ENCODE results near the gene DEPDC1B. TPM values are rescaled to one million over a fixed set of nuclear protein-coding genes. Genes with fewer than 3 reads are reported as not detected.

DEPDC1B gene, protein sequence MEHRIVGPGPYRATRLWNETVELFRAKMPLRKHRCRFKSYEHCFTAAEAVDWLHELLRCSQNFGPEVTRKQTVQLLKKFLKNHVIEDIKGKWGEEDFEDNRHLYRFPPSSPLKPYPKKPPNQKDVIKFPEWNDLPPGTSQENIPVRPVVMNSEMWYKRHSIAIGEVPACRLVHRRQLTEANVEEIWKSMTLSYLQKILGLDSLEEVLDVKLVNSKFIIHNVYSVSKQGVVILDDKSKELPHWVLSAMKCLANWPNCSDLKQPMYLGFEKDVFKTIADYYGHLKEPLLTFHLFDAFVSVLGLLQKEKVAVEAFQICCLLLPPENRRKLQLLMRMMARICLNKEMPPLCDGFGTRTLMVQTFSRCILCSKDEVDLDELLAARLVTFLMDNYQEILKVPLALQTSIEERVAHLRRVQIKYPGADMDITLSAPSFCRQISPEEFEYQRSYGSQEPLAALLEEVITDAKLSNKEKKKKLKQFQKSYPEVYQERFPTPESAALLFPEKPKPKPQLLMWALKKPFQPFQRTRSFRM
- total RNA-seq = under 1 TPM; 0.39 to 0.60 TPM
- 0.72 TPM for polyA plus RNA-seq (2013, experiment 1 of 2)
- polyA plus RNA-seq (2013, experiment 2 of 2) = 1.4 TPM
- total RNA-seq = 0 to 56.1 (median 0.74) reads per million in 172 experiments

DNA sequence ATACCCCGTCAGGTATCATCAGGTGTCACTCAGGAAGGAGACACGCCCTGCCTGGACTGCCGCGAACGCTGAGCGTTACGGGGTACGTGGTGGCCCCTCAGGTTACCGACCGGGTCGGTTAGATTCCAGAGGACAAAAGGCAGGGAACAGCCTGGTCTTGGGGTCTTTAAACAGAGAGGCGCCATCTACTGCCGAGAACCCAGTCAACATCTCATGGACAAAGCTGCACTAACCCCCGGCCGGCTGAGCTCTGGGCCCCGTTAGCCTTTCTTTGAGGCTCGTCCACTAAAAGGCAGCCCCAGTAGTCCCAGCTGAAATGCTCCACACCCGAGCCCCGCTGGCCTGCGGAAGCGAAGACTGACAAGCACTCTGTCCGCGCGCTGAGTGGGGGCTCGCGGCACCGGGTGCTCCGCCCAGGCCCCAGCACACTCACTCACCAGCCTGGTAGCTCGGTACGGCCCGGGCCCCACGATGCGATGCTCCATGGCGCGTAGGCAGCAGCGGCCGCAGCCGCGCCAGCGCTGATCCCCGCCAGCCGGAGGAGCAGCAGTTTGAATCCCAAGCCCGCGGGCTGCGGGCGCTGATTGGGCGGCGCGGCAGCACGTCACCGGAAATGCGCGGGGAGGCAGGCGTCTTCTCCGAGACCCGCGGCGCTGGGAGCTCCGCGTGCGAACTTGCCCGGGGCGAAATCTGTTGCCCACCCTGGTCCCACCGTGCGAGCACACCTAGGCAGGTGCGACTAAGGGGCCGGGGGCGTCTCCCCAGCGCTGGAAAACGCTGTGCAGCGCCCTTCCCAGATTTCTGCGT is at the start of gene DEPDC1B:
Gene DEPDC1B (minus strand): TSS at position 558 of the 807 bp plus-strand sequence. CDS start 73 bp downstream, at position 485.
- no peaks in the 10 kb centered on the region for H3K9me3 Mint-ChIP-seq
- H3K36me3 Mint-ChIP-seq (ENCODE audit: low read depth) = no peaks in the 10 kb centered on the region
- no peaks in the 10 kb centered on the region for H3K9me3 ChIP-seq (ENCODE audit: control insufficient read depth in 1 of 2, insufficient read depth in 1 of 2, low read length in 2 of 2)
- H3K27me3 ChIP-seq (ENCODE audit: control insufficient read depth in 1 of 2, insufficient read depth in 2 of 2, low read length in 2 of 2) = no peaks in the 10 kb centered on the region
- peak within 1 kb of the TSS; percentile 95 for H3K4me3 ChIP-seq (ENCODE audit: low read length)
- peak within 1 kb of the TSS; percentile 45 for H3K27ac Mint-ChIP-seq
- H3K4me1 ChIP-seq (ENCODE audit: insufficient read depth, low read length) = peaks cover 24% of the 10 kb centered on the region
- TF ChIP-seq, protein P1, sequence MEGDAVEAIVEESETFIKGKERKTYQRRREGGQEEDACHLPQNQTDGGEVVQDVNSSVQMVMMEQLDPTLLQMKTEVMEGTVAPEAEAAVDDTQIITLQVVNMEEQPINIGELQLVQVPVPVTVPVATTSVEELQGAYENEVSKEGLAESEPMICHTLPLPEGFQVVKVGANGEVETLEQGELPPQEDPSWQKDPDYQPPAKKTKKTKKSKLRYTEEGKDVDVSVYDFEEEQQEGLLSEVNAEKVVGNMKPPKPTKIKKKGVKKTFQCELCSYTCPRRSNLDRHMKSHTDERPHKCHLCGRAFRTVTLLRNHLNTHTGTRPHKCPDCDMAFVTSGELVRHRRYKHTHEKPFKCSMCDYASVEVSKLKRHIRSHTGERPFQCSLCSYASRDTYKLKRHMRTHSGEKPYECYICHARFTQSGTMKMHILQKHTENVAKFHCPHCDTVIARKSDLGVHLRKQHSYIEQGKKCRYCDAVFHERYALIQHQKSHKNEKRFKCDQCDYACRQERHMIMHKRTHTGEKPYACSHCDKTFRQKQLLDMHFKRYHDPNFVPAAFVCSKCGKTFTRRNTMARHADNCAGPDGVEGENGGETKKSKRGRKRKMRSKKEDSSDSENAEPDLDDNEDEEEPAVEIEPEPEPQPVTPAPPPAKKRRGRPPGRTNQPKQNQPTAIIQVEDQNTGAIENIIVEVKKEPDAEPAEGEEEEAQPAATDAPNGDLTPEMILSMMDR (IDR thresholded peaks at IDR 0.05) = no peak
- peak; percentile 57 to 91 (median 76) for DNase-seq
- intact Hi-C loops (cut with DNase I, micrococcal nuclease) = loop anchor here in 1 of 2 experiments (5.0 to 10.0 kb wide), 4 partner anchors 247 to 705 kb away; partner anchors contain the start of genes ERCC8, NDUFAF2, SMIM15 and ZSWIM6
- peak; percentile 89 for ATAC-seq (ENCODE audit: poor library complexity)
- H3K4me3 Mint-ChIP-seq = peak within 1 kb of the TSS; percentile 96
- ChIA-PET CTCF (interaction anchor here (0.8 kb wide), 1 partner anchor 55 kb away, joined by 3 read pairs; no protein-coding TSS in a partner anchor), POLR2A (interaction anchor here (1.0 kb wide), 1 partner anchor 8 kb away, joined by 3 read pairs; no protein-coding TSS in a partner anchor)
- peaks cover 22% of the 10 kb centered on the region for H3K4me1 Mint-ChIP-seq (ENCODE audit: low read depth)
- peak within 1 kb of the TSS in 1 of 2 donors; percentile 36 for H3K27ac ChIP-seq (ENCODE audit: low read depth in 1 of 2, low read length in 2 of 2)
- no peaks in the 10 kb centered on the region for H3K36me3 ChIP-seq (ENCODE audit: insufficient read depth, low read length)
- H3K27me3 Mint-ChIP-seq = no peaks in the 10 kb centered on the region

DNA sequence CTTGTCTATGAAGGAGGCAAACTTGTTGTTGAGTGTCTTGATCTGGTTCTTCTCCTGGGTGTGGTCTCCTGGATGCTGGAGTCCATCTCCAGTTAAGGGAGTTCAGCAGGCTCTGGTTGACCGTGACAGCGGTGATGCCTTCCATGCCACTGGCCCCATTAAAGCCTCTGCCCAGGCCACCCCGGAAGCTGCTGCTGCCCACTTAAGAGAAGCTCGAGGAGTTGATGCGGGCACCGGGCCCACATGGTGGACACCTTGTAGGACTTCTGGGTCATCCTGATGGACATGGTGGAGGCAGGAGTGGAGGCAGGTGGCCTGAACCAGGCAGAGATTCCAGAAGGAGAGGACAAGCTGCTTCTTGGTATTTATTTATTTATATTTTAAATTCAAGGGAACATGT is 44.7 kb upstream of the DEPDC1B start:
- peaks cover 0 to 16% of the 10 kb centered on the region in 2 experiments for H3K9me3 ChIP-seq (ENCODE audit: control insufficient read depth in 1 of 2, insufficient read depth in 1 of 2, low read length in 2 of 2)
- Mint-ChIP-seq H3K36me3 (ENCODE audit: low read depth) (no peaks in the 10 kb centered on the region), H3K4me3 (no peak overlapping the region), H3K9me3 (peaks cover 8% of the 10 kb centered on the region), H3K27me3 (peaks cover 2% of the 10 kb centered on the region), H3K4me1 (ENCODE audit: low read depth) (no peaks in the 10 kb centered on the region), H3K27ac (no peak overlapping the region)
- no peak overlapping the region for H3K27ac ChIP-seq (ENCODE audit: low read depth in 1 of 2, low read length in 2 of 2)
- ATAC-seq (ENCODE audit: poor library complexity) (no peak), DNase-seq (no peak)
- CTCF ChIA-PET = interaction anchor here (0.5 kb wide), 1 partner anchor 391 kb away, joined by 3 read pairs; no protein-coding TSS in a partner anchor
- POLR2A ChIA-PET = no interaction called here
- no peaks in the 10 kb centered on the region for H3K4me1 ChIP-seq (ENCODE audit: insufficient read depth, low read length)
- H3K27me3 ChIP-seq (ENCODE audit: control insufficient read depth in 1 of 2, insufficient read depth in 2 of 2, low read length in 2 of 2) = peaks cover under 1 to 3% of the 10 kb centered on the region in 2 experiments
- TF ChIP-seq, protein P1 (IDR thresholded peaks at IDR 0.05) = no peak
- no peak overlapping the region for H3K4me3 ChIP-seq (ENCODE audit: low read length)
- no peaks in the 10 kb centered on the region for H3K36me3 ChIP-seq (ENCODE audit: insufficient read depth, low read length)
- intact Hi-C loops (cut with DNase I, micrococcal nuclease) = no loop called here
